GM19193 (cell line): ENCODE results near the gene RAB11B.
A peak's percentile ranks its signal among the peaks of the same experiment; 100 is the strongest.

Source experiments
- POLR2A ChIP-seq: IDR thresholded peaks from 4 replicates; pipeline ENCODE4 v1.6.1; 2011; ENCODE audit not compliant: insufficient read depth, insufficient read length; ENCODE audit errors: extremely low read depth

RAB11B gene

DNA sequence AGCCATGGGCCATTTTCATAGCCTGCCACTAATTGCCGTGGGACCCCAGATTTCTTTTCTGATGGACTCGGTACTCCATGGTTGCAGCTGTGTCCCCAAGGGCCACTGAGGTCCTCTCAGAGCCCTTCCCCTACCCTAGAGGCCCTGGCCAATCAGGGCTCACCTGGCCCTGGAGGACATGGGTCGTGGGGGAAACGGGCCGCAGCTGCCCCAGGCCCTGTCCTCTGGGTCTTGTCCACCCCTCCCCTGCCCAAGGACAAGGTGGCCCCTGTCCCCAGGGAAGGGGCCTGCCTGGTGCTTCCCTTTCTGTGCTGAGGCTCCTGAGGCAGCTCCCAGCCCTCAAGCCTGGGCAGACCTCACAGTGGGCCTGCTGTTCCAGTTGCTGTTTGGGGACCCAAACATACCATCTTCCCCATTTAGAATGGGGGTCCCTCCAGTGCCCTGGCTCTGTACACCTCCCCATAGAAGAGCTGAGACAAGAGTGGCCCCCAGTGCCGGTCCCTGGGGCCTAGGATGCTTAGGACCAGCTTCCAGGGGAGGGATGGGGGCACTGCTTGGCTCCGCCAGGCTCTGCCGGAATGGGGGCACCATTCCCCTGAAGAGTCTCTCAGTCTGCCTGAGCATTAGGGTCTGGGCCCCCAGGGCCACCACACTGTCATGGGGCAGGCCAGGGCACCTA, 3.2 kb downstream of the RAB11B start:
- TF ChIP-seq POLR2A = no peak

DNA sequence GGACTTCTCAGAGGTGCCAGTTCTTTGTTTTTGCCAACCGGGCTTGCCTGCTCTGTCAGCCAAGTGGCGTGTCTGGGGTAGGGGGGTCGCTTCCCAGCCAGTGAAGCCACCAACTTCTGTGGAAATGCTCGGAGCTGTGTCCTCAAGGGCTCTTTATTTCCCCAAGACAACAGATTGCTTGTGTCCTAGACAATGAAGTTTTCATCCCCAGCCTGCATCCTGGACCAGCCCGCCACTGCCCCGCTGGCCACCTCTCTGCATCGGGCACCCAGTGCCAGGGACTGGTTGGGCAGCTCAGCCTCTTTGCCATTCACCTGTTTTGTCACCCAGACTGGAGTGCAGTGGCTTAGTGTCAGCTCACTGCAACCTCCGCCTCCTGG, 3.7 kb downstream of the RAB11B start:
- no peak for TF ChIP-seq POLR2A

DNA sequence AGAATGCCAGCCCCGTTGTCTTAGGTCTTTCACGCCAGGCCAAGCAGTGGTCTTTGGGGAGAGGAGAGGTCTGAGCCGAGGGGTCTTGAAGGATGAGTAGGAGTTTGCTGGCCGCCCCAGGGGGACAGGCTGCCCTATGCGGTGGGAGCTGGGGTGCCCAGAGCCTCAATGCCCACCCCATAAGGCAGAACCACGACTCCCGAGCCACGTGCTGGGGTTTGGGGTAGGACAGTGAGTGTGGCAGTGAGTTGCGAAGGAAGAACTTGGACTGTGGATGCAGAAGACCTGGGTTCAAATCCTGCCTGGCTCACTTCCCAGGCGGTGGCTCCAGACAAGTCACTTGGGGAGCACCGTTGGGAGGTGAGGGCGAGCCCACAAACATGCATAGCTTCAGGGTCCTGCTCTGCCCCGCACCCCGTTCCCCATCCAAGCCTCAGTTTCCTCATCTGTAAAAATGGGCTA, 5.5 kb downstream of the RAB11B start:
- TF ChIP-seq POLR2A = no peak

DNA sequence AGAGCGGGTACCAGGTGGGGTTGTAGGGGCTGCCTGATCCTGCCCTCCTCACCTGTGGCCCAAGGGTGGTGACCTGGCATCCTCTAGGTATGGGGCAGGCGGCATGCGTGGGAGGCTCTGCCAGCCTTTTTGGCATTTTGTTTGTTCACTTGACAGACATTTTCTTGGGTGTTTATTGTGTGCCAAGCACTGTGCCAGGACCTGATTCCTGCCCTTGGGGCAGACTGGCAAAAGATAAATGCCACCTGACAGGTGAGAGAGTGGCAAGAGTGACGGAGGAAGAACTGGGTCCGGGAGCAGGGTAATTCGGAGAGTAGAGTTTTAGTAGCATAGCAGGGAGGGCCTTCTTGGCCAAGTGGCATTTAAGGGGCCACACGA, 6.0 kb downstream of the RAB11B start:
- TF ChIP-seq POLR2A = no peak

DNA sequence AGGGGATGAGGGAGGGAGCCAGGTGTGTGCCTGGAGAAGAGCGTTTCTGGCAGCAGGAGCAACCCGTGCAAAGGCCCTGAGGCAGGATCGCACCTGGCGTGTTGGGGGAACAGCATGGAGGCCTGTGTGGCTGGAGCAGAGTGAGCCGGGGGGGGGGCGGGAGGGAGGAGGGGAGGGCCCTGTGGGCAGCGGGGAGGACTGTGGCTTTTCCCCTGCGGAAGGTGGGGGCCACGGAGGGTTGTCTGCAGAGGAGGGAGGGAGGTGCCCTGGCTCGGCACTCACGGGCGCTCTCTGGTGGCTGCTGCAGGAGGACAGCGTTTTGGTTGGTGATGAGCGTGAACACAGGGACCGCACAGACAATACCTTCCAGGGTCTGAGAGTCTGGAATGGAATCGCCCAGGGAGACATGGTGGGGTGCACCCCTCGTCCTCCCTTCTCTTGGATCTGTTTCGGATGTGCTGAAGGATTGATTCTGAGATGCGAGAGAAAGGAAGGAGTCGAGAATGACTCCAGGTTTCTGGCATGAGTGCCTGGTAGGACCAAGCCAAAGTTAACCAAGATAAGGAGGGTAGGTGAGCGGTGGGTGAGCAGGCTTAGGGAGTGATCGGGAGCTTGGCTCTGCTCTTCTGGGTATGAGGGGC, 6.5 kb downstream of the RAB11B start:
- no peak for TF ChIP-seq POLR2A

DNA sequence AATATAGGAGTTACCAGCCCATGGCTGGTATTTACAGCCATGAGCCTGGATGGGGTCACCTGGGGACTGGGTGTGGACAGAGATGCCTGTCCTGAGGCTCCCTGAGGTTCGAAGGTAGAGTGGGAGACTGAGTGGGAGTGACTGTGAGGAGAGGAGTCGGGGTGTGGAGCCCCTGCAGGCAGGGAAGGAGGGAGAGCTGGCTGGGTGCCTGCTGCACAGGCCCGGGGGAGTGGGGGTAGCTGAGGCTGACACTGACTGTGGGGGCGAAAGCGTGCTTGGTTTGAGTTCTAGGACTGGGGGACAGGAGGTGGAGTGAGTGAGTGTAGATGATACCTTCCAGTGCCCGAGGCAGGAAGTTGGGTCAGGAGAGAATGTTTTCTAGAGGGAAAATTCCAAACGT, 7.1 kb downstream of the RAB11B start:
- TF ChIP-seq POLR2A = no peak

DNA sequence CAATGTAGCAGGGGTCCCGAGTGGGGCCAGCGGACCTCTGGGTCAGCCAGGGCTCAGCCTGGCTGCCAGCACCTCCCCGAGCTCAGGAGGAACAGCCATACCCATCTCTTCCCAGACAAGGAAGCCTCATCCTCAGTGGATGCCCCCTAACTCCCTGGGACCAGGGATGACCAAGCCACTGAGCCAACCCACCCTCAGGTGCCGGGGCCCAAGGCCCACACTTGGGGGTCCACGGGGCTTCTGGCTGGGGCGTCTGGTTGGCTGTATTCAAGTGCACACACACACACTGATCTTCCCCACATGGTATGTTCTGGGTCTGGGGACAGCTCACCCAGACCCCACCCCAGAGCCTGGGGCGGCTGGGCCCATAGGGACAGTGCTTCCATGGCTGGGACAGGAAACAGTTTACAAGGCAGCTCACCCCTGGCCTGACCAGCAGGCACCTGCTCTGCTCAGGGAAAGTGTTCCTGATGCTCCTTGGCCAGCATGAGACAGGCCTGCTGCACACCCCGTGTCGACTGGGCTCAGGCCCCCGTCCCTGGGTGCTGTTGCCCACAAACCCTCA, 7.7 kb downstream of the RAB11B start:
- TF ChIP-seq POLR2A = no peak

DNA sequence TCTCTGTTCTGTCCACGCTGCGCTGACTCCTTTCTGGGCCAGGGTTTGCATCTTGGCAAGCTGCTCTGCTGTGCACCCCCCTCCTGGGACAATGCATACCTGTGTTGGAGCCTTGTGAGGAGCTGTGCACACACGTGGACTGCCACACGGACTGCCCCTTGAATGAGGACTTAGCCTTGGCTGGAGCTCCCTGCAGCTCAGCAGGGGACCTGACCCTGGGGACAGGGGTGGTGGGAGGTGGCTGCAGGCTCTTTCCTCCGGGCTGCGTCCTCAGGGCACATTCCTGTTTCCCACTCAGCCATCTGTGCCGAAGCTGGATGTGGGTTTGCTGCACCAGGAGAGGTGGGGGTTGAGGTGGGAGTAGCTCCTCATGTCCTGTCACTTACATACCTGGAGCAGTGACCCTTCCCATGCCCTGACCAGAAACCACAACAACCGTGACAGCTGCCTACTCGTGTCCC, 8.2 kb downstream of the RAB11B start:
- no peak for TF ChIP-seq POLR2A

DNA sequence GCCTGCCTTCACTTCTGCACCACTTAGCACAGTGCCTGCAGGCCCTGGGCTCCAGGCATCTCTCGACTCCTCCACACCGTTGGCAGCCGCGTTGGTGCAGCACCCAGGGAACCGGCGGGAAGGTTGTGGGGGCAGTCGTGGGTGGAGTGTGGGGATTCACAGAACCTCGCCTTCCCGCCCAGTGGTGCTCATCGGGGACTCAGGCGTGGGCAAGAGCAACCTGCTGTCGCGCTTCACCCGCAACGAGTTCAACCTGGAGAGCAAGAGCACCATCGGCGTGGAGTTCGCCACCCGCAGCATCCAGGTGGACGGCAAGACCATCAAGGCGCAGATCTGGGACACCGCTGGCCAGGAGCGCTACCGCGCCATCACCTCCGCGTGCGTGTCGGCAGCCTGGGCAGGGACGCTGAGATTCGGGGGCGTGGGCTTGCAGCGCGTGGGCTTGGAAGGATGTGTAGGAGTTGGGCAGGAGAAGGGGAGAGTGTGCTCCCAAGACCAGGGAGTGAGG, 9.6 kb downstream of the RAB11B start:
- no peak for TF ChIP-seq POLR2A

DNA sequence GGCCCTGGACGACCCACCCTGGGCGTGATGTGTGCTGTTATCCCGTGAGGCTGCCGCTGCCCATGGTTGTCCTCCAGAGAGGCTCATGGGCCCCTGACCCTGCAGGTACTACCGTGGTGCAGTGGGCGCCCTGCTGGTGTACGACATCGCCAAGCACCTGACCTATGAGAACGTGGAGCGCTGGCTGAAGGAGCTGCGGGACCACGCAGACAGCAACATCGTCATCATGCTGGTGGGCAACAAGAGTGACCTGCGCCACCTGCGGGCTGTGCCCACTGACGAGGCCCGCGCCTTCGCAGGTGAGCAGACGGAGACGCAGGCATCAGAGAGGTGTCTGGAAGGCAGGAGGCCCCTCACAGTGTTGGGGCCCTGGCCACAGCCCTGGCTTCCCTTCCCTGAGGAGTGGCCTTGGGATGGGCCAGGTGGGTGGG, 11.8 kb downstream of the RAB11B start:
- no peak for TF ChIP-seq POLR2A

DNA sequence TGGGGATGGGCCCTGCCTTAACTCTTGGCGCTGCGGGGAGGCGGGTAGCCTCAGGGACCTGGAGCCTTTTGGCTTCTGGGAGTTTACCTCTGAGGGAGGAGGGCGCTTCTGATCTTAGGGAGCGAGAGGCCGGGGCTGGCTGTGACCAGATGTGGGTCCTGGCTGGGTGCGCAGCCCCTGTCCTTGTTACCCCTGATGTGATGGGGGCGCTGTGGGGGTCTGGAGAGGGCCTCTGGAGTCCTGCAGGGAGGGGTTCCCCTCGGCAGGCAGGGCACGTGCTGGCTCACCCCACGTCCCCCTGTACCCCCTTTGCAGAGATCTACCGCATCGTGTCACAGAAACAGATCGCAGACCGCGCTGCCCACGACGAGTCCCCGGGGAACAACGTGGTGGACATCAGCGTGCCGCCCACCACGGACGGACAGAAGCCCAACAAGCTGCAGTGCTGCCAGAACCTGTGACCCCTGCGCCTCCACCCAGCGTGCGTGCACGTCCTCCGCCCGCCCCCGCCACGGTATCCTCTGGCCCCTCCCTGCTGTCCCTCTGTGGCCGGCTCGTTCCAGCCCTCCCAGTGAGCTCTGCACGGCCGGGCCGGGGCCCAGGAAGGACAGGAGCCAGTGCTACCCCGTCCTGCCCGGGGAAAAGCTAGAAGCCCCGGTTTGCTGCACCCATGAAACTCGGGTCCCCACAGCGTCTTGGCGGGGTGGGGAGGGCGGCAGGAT, 13.1 kb downstream of the RAB11B start:
- no peak for TF ChIP-seq POLR2A

DNA sequence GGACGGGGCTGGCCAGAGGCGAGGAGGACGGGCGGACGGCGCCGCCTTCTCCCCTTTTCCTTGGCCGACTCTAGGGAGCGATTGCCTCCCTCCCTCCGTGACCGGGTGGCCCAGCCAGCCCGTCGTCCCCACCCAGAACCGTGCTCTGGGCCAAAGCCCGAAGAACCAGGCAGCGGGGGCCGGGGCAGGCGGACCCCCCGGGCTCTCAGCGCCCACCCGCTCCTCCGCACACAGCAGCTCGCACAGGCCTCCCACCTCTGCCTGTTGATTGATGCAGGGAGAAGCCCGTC, 13.6 kb downstream of the RAB11B start:
- no peak for TF ChIP-seq POLR2A

DNA sequence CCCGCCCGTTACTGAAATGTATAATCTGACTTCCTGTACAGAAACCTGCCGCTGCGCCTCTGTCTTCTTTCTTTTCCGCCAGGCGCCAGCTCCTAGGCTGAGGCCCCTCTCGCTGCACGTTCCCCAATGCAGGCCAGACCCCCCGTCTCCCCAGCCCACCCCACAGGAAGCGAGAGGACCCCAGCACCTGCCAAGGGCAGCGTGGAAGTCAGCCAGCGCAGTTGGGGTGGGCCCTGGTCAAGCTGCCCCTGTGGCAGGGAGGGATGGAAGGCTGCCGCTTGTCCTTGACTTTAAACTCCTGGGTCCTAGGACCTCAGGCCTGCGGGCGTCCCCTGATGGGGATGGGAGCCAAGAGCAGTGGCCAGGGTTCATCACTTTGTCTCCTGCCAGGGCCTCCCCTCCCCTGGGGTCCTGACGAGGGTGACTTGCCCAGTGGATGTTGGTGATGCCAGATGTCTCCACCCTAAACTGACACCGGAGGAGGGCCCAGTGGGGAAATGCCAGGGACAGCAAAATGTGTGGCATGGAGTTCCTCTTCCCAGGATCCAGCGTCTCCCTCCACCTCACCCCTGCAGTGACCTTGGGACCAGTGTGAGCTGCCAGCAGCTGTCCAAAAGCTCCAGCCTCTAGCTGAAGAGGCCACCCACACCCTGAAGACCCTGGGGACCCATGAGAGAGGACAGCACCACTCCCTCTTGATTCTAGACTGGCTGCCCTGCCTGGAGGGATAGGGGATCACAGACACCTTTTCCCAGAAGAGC, 14.4 kb downstream of the RAB11B start:
- TF ChIP-seq POLR2A = peak; percentile 22

DNA sequence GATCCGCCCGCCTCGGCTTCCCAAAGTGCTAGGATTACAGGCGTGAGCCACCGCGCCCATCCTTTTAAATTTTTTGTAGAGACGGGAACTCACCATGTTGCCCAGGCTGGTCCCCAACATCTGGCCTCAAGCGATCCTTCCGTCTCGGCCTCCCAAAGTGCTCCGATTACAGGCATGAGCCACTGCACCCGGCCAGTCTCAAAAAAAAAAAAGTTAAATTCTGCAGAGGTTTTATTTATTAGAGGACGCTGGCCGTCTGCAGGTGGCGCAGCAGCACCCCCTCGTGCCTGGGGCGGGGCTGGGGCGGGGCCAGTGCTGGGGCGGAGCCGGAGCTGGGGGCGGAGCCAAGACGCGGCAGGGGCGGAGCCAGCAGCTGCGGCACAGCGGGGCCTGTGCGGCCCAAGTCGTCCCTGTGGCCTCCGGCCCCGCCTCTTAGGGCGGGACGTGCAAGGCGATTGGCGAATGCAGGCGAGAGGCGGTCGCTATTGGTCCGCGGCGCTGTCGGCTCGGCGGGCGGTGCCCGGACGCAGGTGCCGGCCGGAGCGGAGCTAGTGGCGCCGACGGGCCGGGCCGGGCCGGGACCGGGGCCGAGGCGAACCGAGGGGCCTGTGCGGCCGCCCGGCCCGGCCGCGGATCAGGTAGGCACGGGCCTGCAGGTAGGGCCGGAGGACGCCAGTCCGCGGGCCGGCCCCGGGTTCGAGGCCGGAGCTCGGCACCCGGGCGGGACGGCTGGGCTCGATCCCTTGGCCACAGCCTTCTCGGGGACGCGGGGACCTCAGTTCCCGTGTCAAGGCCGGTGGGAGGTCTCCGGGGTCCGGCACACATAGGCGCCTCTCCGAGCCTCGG, 22.8 kb downstream of the RAB11B start, which contains the start of gene MARCHF2:
TSS of gene MARCHF2 (plus strand) at position 523 of the 846 bp plus-strand sequence. CDS start 8,536 bp downstream, outside the sequence.
- TF ChIP-seq POLR2A = peak; percentile 55
